ENCODE measurements around the gene CMIP.
"Not testable (repeated sequence)": the region's sequence is repeated elsewhere in the genome, so short reads cannot be mapped to it uniquely, and the experiment has no call there.

Gene CMIP

GRCh38 chr16:81422153-81422552 is 22.5 kb upstream of the CMIP start:
- not testable (repeated sequence) for H3K36me3 ChIP-seq (ENCODE audit: insufficient read depth, low read length); H2AFZ ChIP-seq (ENCODE audit: low read length, unreplicated experiment); H3K27ac ChIP-seq (ENCODE audit: low read depth, low read length); H3K4me3 ChIP-seq (ENCODE audit: low read depth, low read length); H3K79me2 ChIP-seq (ENCODE audit: control insufficient read depth, insufficient read depth, low read length, unreplicated experiment); H3K4me1 ChIP-seq (ENCODE audit: control insufficient read depth, insufficient read depth, low read length, unreplicated experiment); H3K27me3 ChIP-seq (ENCODE audit: insufficient read depth, low read length)

GRCh38 chr16:81424771-81425170 is 19.8 kb upstream of the CMIP start:
- H3K36me3 ChIP-seq (ENCODE audit: insufficient read depth, low read length), result no peaks in the 10 kb centered on the region
- no peaks in the 10 kb centered on the region for H3K79me2 ChIP-seq (ENCODE audit: control insufficient read depth, insufficient read depth, low read length, unreplicated experiment)
- H3K4me1 ChIP-seq (ENCODE audit: control insufficient read depth, insufficient read depth, low read length, unreplicated experiment), result no peaks in the 10 kb centered on the region
- no peak overlapping the region for H3K4me3 ChIP-seq (ENCODE audit: low read depth, low read length)
- no peaks in the 10 kb centered on the region for H3K27me3 ChIP-seq (ENCODE audit: insufficient read depth, low read length)
- no peak overlapping the region for H2AFZ ChIP-seq (ENCODE audit: low read length, unreplicated experiment)
- H3K27ac ChIP-seq (ENCODE audit: low read depth, low read length), result no peak overlapping the region

GRCh38 chr16:81427219-81427618 is 17.4 kb upstream of the CMIP start:
- Histone ChIP-seq H2AFZ (ENCODE audit: low read length, unreplicated experiment) (no peak overlapping the region), H3K27me3 (ENCODE audit: insufficient read depth, low read length) (no peaks in the 10 kb centered on the region), H3K4me3 (ENCODE audit: low read depth, low read length) (no peak overlapping the region), H3K36me3 (ENCODE audit: insufficient read depth, low read length) (no peaks in the 10 kb centered on the region), H3K79me2 (ENCODE audit: control insufficient read depth, insufficient read depth, low read length, unreplicated experiment) (no peaks in the 10 kb centered on the region), H3K27ac (ENCODE audit: low read depth, low read length) (no peak overlapping the region), H3K4me1 (ENCODE audit: control insufficient read depth, insufficient read depth, low read length, unreplicated experiment) (peaks cover 10% of the 10 kb centered on the region)

- Histone ChIP-seq H3K27me3 (ENCODE audit: insufficient read depth, low read length) (no peaks in the 10 kb centered on the region), H3K4me3 (ENCODE audit: low read depth, low read length) (no peak overlapping the region), H3K36me3 (ENCODE audit: insufficient read depth, low read length) (no peaks in the 10 kb centered on the region), H3K4me1 (ENCODE audit: control insufficient read depth, insufficient read depth, low read length, unreplicated experiment) (peaks cover 12% of the 10 kb centered on the region), H3K27ac (ENCODE audit: low read depth, low read length) (no peak overlapping the region), H2AFZ (ENCODE audit: low read length, unreplicated experiment) (no peak overlapping the region), H3K79me2 (ENCODE audit: control insufficient read depth, insufficient read depth, low read length, unreplicated experiment) (no peaks in the 10 kb centered on the region)
These were observed 15.5 kb upstream of the CMIP start for GRCh38 chr16:81429045-81429521.

GRCh38 chr16:81431554-81432353 is 12.9 kb upstream of the CMIP start:
- H2AFZ ChIP-seq (ENCODE audit: low read length, unreplicated experiment), result no peak overlapping the region
- H3K27me3 ChIP-seq (ENCODE audit: insufficient read depth, low read length), result no peaks in the 10 kb centered on the region
- H3K4me1 ChIP-seq (ENCODE audit: control insufficient read depth, insufficient read depth, low read length, unreplicated experiment), result peaks cover 12% of the 10 kb centered on the region
- no peaks in the 10 kb centered on the region for H3K36me3 ChIP-seq (ENCODE audit: insufficient read depth, low read length)
- H3K79me2 ChIP-seq (ENCODE audit: control insufficient read depth, insufficient read depth, low read length, unreplicated experiment), result no peaks in the 10 kb centered on the region
- H3K27ac ChIP-seq (ENCODE audit: low read depth, low read length), result peak overlapping the region; percentile 8; the same call in 1 of the 2 replicates
- no peak overlapping the region for H3K4me3 ChIP-seq (ENCODE audit: low read depth, low read length)

- H3K27ac ChIP-seq (ENCODE audit: low read depth, low read length), result no peak overlapping the region
- H3K4me1 ChIP-seq (ENCODE audit: control insufficient read depth, insufficient read depth, low read length, unreplicated experiment), result peaks cover 12% of the 10 kb centered on the region
- no peak overlapping the region for H2AFZ ChIP-seq (ENCODE audit: low read length, unreplicated experiment)
These were observed 11.6 kb upstream of the CMIP start for GRCh38 chr16:81432937-81433557.

GRCh38 chr16:81435103-81435502 is 9.5 kb upstream of the CMIP start:
- H3K79me2 ChIP-seq (ENCODE audit: control insufficient read depth, insufficient read depth, low read length, unreplicated experiment), result no peaks in the 10 kb centered on the region
- H3K4me3 ChIP-seq (ENCODE audit: low read depth, low read length), result no peak overlapping the region
- H3K27ac ChIP-seq (ENCODE audit: low read depth, low read length), result no peak overlapping the region
- no peak overlapping the region for H2AFZ ChIP-seq (ENCODE audit: low read length, unreplicated experiment)
- peaks cover 12% of the 10 kb centered on the region for H3K4me1 ChIP-seq (ENCODE audit: control insufficient read depth, insufficient read depth, low read length, unreplicated experiment)
- H3K27me3 ChIP-seq (ENCODE audit: insufficient read depth, low read length), result peaks cover 8% of the 10 kb centered on the region
- no peaks in the 10 kb centered on the region for H3K36me3 ChIP-seq (ENCODE audit: insufficient read depth, low read length)

More at GRCh38 chr16:81432937-81433557, 11.6 kb upstream of the CMIP start:
- no peaks in the 10 kb centered on the region for H3K27me3 ChIP-seq (ENCODE audit: insufficient read depth, low read length)
- no peaks in the 10 kb centered on the region for H3K36me3 ChIP-seq (ENCODE audit: insufficient read depth, low read length)
- H3K4me3 ChIP-seq (ENCODE audit: low read depth, low read length), result no peak overlapping the region
- no peaks in the 10 kb centered on the region for H3K79me2 ChIP-seq (ENCODE audit: control insufficient read depth, insufficient read depth, low read length, unreplicated experiment)

- no peak overlapping the region for H3K27ac ChIP-seq (ENCODE audit: low read depth, low read length)
- H3K4me1 ChIP-seq (ENCODE audit: control insufficient read depth, insufficient read depth, low read length, unreplicated experiment), result peaks cover 12% of the 10 kb centered on the region
- no peak overlapping the region for H2AFZ ChIP-seq (ENCODE audit: low read length, unreplicated experiment)
- no peaks in the 10 kb centered on the region for H3K36me3 ChIP-seq (ENCODE audit: insufficient read depth, low read length)
- no peaks in the 10 kb centered on the region for H3K79me2 ChIP-seq (ENCODE audit: control insufficient read depth, insufficient read depth, low read length, unreplicated experiment)
- peaks cover 11% of the 10 kb centered on the region for H3K27me3 ChIP-seq (ENCODE audit: insufficient read depth, low read length)
- no peak overlapping the region for H3K4me3 ChIP-seq (ENCODE audit: low read depth, low read length)
These were observed 9.0 kb upstream of the CMIP start for GRCh38 chr16:81435567-81435966.

GRCh38 chr16:81436386-81436785 is 8.2 kb upstream of the CMIP start:
- Histone ChIP-seq H3K4me1 (ENCODE audit: control insufficient read depth, insufficient read depth, low read length, unreplicated experiment) (peaks cover 10% of the 10 kb centered on the region), H3K27ac (ENCODE audit: low read depth, low read length) (peak overlapping the region; percentile 32; the same call in 1 of the 2 replicates), H3K36me3 (ENCODE audit: insufficient read depth, low read length) (no peaks in the 10 kb centered on the region), H3K4me3 (ENCODE audit: low read depth, low read length) (no peak overlapping the region), H3K27me3 (ENCODE audit: insufficient read depth, low read length) (peaks cover 19% of the 10 kb centered on the region), H3K79me2 (ENCODE audit: control insufficient read depth, insufficient read depth, low read length, unreplicated experiment) (no peaks in the 10 kb centered on the region), H2AFZ (ENCODE audit: low read length, unreplicated experiment) (no peak overlapping the region)

- Histone ChIP-seq H3K4me1 (ENCODE audit: control insufficient read depth, insufficient read depth, low read length, unreplicated experiment) (no peaks in the 10 kb centered on the region), H3K4me3 (ENCODE audit: low read depth, low read length) (no peak overlapping the region), H3K36me3 (ENCODE audit: insufficient read depth, low read length) (no peaks in the 10 kb centered on the region), H3K27me3 (ENCODE audit: insufficient read depth, low read length) (peaks cover 26% of the 10 kb centered on the region), H3K27ac (ENCODE audit: low read depth, low read length) (no peak overlapping the region), H2AFZ (ENCODE audit: low read length, unreplicated experiment) (no peak overlapping the region), H3K79me2 (ENCODE audit: control insufficient read depth, insufficient read depth, low read length, unreplicated experiment) (no peaks in the 10 kb centered on the region)
These were observed 6.7 kb upstream of the CMIP start for GRCh38 chr16:81437865-81438264.

All from ACC112 (cell line).